Hypothalamus (tissue), 51 donors: Measurements from ENCODE around the gene KLHL30.

Experiments used
- DNase-seq, 51 donors: peaks; one replicate each; lab custom pipeline; 2025; lab: John Stamatoyannopoulos, UW

KLHL30 gene

GRCh38 chr2:238138331-238139195 is at the start of gene KLHL30:
Gene KLHL30, plus strand, starts transcription at chr2:238138668. Its CDS starts 2,087 bp downstream, at chr2:238140755.
- no peak for DNase-seq

DNA sequence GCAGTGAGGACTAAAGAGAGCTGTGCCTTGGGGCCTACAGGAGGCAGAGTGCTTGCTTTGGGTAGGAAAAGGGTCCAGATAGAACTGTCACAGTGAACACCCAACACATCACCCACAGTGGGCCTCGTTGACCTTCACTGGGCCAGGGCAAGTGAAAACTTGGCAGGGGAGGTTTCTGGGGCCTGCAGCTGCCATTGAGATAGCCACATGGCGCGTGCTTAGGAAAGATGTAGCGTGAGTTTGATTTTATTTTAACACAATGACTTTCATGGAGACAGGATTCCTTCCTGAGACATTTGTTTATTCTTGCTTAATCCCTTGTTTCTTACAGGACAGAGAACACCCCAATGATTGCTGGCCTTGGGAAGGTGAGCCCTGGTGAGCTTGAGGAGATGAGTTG is 47.6 kb upstream of the KLHL30 start:
- no peak for DNase-seq

DNA sequence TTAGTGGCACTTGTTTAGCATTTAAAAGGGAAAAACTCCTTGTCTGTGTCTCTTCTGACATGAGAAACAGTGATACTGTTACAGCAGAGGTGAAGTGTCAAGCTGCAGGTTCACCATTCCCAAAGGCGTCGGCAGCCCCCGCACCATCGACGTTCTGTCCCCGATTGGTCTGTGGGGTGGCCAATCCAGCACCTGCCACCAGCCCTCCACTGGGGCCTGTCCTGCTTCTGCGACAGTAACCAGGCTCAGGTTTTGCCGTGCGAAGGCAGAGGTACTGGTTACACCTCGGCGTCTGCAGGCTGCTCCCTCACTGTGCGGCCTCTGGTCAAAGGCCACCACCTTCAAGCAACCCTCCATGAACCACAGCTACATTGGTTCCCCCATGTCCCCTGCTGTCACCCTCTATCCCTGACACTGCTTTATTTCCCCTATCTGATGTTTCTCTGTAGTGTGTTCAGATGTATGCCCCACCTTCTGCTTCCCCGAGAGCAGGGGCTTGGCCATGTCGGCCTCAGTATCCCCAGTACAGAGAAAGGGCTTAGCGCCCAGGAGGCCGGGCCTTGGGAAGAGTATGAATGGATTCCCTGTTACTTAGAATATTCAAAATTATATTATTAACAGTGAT is 46.9 kb upstream of the KLHL30 start:
- DNase-seq = no peak

DNA sequence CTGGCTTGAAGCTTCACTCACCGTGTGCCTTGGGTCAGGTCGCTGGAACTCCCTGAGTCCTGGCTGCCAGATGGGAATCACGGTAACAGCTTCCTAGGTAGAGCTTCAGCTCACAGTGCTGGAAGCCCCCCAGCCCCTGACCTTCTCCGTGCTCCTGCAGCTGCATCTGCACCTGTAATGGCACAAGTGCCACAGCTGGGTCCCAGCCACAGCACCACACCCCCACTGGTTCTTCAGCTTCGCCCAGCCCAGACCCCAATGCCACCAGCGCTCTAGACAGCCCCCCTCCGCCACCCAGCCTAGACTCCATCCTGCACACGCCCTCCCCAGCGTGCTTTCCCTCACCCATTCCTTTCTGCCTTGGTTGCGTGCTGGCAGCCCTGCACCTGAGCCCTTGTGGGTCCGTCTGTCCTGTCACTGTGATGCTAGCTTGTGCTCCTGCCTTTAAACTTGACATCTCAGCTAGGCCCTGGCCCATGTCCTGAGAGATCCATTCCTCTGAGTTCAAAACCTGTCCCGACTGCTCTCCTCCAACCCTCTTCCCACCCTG is 45.9 kb upstream of the KLHL30 start:
- no peak for DNase-seq

DNA sequence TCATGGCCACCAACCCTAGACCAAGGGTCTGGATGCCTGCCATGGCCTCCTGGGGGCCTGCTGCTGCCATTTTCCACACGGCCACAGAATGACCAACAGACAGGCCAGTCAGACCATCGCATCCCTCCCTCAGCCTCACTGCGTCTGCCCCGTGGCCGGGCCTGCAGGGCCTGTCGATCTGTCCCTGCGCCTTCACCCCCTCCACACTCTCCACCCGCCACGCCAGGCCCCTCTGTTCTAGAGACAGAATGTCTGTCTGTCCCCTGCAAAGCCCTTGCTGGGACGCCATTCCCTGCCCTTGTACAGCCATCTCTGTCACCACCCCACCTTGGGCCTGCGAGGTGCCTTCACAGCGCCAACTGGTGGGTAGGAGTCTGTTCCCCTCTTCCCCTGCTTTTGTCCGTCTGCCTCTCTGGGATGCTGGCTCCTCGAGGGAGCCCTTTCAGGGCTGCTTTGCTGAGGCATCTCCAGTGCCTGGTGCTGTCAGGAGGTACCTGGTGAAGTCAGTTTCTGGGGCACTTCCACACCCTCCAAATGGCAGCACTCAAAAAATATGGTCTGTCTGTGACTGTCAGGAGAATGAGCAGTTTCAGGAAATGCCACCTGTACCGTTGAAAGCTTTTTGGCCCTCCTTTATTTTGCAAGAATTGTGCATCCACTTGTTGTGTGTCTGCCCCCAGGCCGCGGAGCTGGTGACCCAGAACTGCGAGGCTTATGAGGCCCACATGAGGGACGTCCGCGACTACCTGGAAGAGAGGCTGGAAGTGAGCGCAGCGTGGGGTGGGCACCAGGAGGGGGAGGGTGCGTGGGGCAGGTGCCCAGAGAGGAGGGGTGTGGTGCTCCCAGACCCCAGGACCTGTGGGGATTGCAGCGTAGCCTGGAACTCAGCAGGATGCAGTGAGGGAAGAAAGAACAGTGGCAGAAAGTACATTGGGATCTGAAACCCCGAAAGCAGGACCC is 45.0 kb upstream of the KLHL30 start:
- DNase-seq = no peak

- no peak for DNase-seq
These were observed 43.9 kb upstream of the KLHL30 start for GRCh38 chr2:238094438-238095022.

DNA sequence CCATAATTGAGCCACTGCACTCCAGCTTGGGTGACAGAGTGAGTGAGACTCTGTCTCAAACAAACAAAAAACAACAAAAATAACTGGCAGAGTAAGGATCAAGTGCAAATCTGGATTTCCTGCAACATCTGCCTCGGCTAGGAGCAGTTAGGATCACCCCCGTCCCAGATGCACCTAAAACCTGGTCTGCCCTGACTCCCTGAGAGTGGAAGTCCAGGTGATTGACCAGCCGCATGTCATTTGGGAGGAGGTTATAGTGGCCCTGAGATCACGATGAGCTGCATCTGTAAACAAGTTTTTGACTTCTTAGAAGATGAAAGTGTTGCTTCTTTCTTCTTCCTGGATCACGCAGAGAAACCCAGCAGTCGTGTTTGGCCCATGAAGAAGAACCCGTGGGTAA is 43.3 kb upstream of the KLHL30 start:
- no peak for DNase-seq

DNA sequence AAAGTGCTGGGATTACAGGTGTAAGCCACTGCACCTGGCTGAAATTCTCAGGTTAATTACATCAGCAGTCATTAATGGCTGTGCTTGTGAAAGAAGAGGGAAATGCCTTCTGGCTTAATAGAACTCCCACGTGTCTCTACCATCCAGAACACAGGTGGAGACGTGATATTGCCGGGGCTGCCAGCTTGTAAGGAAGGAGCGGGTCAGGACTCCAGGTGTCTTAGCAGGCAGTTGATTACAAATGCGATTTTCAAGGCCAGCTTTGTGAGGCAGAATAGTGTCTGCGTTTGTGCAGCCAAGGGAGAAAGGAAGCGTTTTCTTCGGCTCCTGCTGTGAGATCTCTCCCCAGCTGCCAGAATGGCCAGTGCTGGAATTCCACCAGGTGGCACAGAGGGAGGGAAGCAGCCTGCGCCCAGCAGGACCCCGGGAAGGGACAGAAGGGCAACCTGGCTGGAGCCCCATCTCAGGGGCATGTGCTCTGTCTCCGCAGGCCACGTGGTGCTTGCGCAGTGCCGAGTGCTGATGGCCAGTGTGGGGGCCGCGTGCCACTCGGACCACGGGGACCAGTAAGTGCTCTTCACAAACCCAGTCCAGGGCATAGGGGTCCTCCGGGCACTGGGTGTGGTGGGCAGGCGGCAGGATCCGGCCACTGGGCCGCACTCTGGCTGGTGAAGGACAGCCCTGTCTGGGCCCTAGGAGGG is 42.0 kb upstream of the KLHL30 start:
- DNase-seq = peak in 2 of 51 donors; percentile 5 to 14

DNA sequence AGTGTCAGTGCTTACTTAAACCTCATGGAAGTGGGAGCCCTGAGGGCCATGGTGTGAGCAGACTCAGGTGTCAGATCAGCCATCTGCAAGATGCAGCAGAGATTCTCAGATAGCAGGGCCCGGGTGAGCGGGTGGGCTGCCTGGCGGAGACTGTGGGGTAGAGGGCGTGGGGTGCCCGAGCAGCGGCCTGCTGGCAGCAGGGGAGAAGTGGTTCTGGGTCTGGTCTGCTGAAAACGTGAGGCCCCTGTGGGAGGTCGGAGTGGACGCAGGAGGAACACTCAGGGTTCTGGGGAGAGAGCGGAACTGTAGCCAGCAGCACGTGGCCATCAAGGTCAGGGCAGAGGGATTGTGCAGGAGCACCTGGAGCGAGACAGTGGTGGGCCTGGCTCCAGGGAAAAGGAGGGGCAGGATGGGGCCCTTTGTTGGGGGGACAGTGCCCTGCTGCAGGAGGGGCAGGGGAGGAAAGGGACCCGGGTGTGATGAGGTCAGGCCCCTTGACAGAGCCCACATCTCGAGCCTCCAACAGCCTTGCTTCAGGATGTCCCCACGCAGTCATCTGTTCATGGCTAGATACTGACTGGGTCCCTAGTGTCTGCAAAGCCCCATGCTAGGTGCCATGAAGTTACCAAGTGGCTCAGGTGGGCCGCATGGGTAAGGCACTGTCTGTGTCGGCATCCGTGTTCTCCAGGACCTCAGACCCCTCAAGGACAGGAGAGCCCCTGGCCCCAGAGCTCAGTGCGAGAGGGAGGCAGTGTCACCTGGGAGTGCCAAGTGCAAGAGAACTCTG is 41.1 kb upstream of the KLHL30 start:
- DNase-seq = no peak

DNA sequence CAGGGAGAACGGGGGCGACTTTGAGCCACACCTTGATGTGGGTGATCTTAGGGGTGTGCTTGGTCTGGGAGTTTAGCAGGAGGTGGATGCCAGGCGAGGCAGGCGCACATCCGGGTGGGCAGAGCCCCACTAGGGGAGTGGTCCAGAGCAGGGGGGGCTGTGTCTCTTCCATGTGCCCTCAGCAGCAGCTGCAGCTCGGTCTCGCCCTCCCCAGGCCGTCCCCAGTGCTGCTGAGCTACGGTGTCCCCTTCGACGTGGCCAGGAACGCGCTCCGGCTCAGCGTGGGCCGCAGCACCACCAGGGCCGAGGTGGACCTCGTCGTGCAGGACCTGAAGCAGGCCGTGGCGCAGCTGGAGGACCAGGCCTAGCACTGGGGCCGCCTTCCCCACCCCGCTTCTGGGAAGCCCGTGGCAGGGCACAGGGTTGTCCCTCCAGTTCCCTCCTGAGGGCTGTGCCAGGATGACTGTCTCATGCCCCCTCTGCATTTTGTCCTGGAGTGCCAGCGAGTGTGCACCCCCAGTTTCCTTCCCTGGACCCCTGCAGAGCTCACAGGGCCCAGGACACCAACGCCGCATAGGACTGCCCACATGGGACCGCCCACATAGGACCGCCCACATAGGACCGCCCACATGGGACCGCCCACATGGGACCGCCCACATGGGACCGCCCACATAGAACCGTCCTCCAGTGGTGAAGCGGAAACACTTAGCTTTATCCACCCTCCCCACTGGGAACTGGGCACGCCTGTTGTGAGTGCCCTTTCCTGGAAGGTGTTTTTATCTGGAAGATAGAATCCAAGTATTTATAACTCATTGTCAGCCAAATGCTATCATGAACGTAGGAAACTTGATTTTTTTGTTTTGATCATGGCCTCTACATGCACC is 40.2 kb upstream of the KLHL30 start:
- DNase-seq = peak in 3 of 51 donors; percentile 3 to 52 (median 46)

- no peak for DNase-seq
These were observed 39.4 kb upstream of the KLHL30 start for GRCh38 chr2:238098901-238099713.

- DNase-seq = no peak
These were observed 38.8 kb upstream of the KLHL30 start for GRCh38 chr2:238099714-238100048.

GRCh38 chr2:238100049-238100820 is 38.2 kb upstream of the KLHL30 start, which contains the start of gene ESPNL:
Gene ESPNL, plus strand, starts transcription at chr2:238100340. Its CDS starts 80 bp downstream, at chr2:238100420.
- no peak for DNase-seq

GRCh38 chr2:238100821-238101771 is 37.4 kb upstream of the KLHL30 start:
- no peak for DNase-seq
